ENCODE data around the gene HPCAL1. TPM values are rescaled to one million over a fixed set of nuclear protein-coding genes. Genes with fewer than 3 reads are reported as not detected.

Gene HPCAL1
- total and polyA plus RNA-seq, 2 experiments from 2014 or later: 8.3 to 25.4 TPM

- no peak overlapping the region for H3K4me2 ChIP-seq
- no peak for DNase-seq (ENCODE audit: low spot score)
- H3K4me3 ChIP-seq: no peak overlapping the region
- Mint-ChIP-seq H3K36me3 (ENCODE audit: low read depth) (no peaks in the 10 kb centered on the region), H3K9me3 (no peaks in the 10 kb centered on the region), H3K27ac (no peak overlapping the region), H3K4me1 (peaks cover 8% of the 10 kb centered on the region), H3K27me3 (ENCODE audit: insufficient read depth, low read depth, poor library complexity) (peaks cover 21% of the 10 kb centered on the region), H3K4me3 (no peak overlapping the region)
- TF ChIP-seq EZH2phosphoT487 (IDR thresholded peaks at IDR 0.05; ENCODE audit: unreplicated experiment): no peak
- TF ChIP-seq ETS1 (IDR thresholded peaks at IDR 0.05): no peak
- no peak for TF ChIP-seq CREB1 (CRISPR knock-in tag; IDR thresholded peaks at IDR 0.05; ENCODE audit: low read depth)
- no peak for TF ChIP-seq STAT1 (IDR thresholded peaks at IDR 0.05; ENCODE audit: unreplicated experiment)
- TF ChIP-seq JUNB (IDR thresholded peaks at IDR 0.05; ENCODE audit: unreplicated experiment): no peak
- TF ChIP-seq NANOG (IDR thresholded peaks at IDR 0.05; ENCODE audit: borderline replicate concordance): no peak
- TF ChIP-seq POLR2AphosphoS5 (IDR thresholded peaks at IDR 0.05; ENCODE audit: low read depth): no peak
- TF ChIP-seq ZNF462 (CRISPR knock-in tag; IDR thresholded peaks at IDR 0.05): no peak
- TF ChIP-seq REST (IDR thresholded peaks at IDR 0.05; ENCODE audit: unreplicated experiment): no peak
- no peak for TF ChIP-seq CTCF (conservative IDR thresholded peaks at IDR 0.05; ENCODE audit: low read depth in 2 of 2)
- no peak for TF ChIP-seq ZNF114 (CRISPR knock-in tag; IDR thresholded peaks at IDR 0.05)
- no peak for TF ChIP-seq ZNF331 (CRISPR knock-in tag; IDR thresholded peaks at IDR 0.05; ENCODE audit: low read depth)
- TF ChIP-seq EZH2 (IDR thresholded peaks at IDR 0.05; ENCODE audit: low read depth, unreplicated experiment): no peak
- peaks cover 14% of the 10 kb centered on the region; the same call in 1 of the 2 replicates for H3K9me2 ChIP-seq (ENCODE audit: insufficient read depth)
- H2AFZ ChIP-seq: no peak overlapping the region
- ATAC-seq: no peak
- H3K36me3 ChIP-seq (ENCODE audit: insufficient read depth): no peaks in the 10 kb centered on the region
- H3K27ac ChIP-seq (ENCODE audit: low read depth): no peak overlapping the region
- peaks cover 30% of the 10 kb centered on the region for H3K27me3 ChIP-seq (ENCODE audit: insufficient read depth)
- H3K79me2 ChIP-seq (replicated peaks; ENCODE audit: insufficient read depth): peaks cover 9% of the 10 kb centered on the region
- H4K20me1 ChIP-seq (replicated peaks; ENCODE audit: insufficient read depth): peaks cover 15% of the 10 kb centered on the region
- H3K4me1 ChIP-seq (ENCODE audit: insufficient read depth): peaks cover 4% of the 10 kb centered on the region; the same call in 1 of the 2 replicates
- no peaks in the 10 kb centered on the region for H3F3A ChIP-seq (replicated peaks; ENCODE audit: low read depth)
Measured at GRCh38 chr2:10308866-10309265, 6.2 kb downstream of the HPCAL1 start.

All from GM23338 (cell line).